HCT116 (cell line): ENCODE results near the gene FAM9B. TPM values are rescaled to one million over a fixed set of nuclear protein-coding genes. Genes with fewer than 3 reads are reported as not detected.
"Not testable (repeated sequence)": the region's sequence is repeated elsewhere in the genome, so short reads cannot be mapped to it uniquely, and the experiment has no call there.

Experiments used
- ATAC-seq: fragments of 200-7000 bp; cut with Tn5 transposase; 2 replicates; pipeline ENCODE4 v1.9.1; 2020; ENCODE audit warnings: mild to moderate bottlenecking, moderate library complexity
- BruUV-seq: library from RNA; stranded (reverse); fragments of 400-500 nt; replicated peaks from 2 replicates; lab custom pipeline; 2021; lab: Mats Ljungman, UMichigan
- CTCF ChIA-PET: fragments of 300-600 bp; sonication (Branson Sonifier 250); formaldehyde crosslinking; loops from one replicate; lab custom pipeline; 2021; ENCODE audit warnings: antibody characterized with exemption; lab: Charles Lee
- POLR2A ChIA-PET: fragments of 300-600, 350-600 bp; sonication (Branson Sonifier 250); formaldehyde crosslinking; loops from one replicate; lab custom pipeline; 2021; ENCODE audit warnings: antibody characterized with exemption; lab: Charles Lee
- RAD21 ChIA-PET, 2 experiments: fragments of 300-600 bp; sonication (Branson Sonifier 250); formaldehyde crosslinking; loops; one replicate each; lab custom pipeline; 2023; ENCODE audit warnings: low total read pairs in 2 of 2; ENCODE audit not compliant: uncharacterized antibody in 2 of 2, unreplicated experiment in 2 of 2, low non-redundant PET in 1 of 2; lab: Charles Lee
- DNase-seq: peaks from one replicate; pipeline ENCODE4 v3.0.0-alpha.2; 2010; ENCODE audit warnings: low read depth, low spot score
- H2AFZ ChIP-seq: fragments of 200-600 bp; shearing (Covaris generic), sonication (generic); 2 replicates; pipeline ENCODE4 v1.6.1; 2017; ENCODE audit warnings: low read depth, mixed run types, mixed read lengths, antibody characterized with exemption, low read length; ENCODE audit not compliant: poor library complexity, severe bottlenecking
- H3K27ac ChIP-seq: 2 replicates; pipeline ENCODE4 v1.5.1; 2012; ENCODE audit warnings: low read depth, low read length
- H3K27me3 ChIP-seq: fragments of 200-600 bp; sonication (generic); 2 replicates; pipeline ENCODE4 v1.6.1; 2016; ENCODE audit warnings: mixed run types, low read length, mixed read lengths; ENCODE audit not compliant: insufficient read depth
- H3K36me3 ChIP-seq, 2 experiments: fragments of 200-500 bp in 1 of 2; fragments of 200-600 bp in 1 of 2; sonication (Bioruptor generic) in 1 of 2; sonication (generic) in 1 of 2; 2 replicates each; pipeline versions ENCODE4 v1.5.1 to v1.6.1; 2014 to 2016; ENCODE audit warnings: low read length in 2 of 2, inconsistent platforms in 1 of 2, mixed read lengths in 1 of 2, mixed run types in 1 of 2; ENCODE audit not compliant: insufficient read depth in 2 of 2, control insufficient read depth in 1 of 2
- H3K4me1 ChIP-seq, 2 experiments: fragments of 200-600 bp in 1 of 2; sonication (generic) in 1 of 2; 2 replicates each; pipeline versions ENCODE4 v1.5.1 to v1.6.1; 2012 to 2017; ENCODE audit warnings: low read length in 2 of 2, inconsistent platforms in 1 of 2, mild to moderate bottlenecking in 1 of 2, mixed read lengths in 1 of 2, mixed run types in 1 of 2, moderate library complexity in 1 of 2; ENCODE audit not compliant: insufficient read depth in 2 of 2, control insufficient read depth in 1 of 2
- H3K4me2 ChIP-seq: fragments of 200-600 bp; sonication (generic); 2 replicates; pipeline ENCODE4 v1.6.1; 2017; ENCODE audit warnings: mixed run types, low read length, mixed read lengths
- H3K4me3 ChIP-seq, 2 experiments: fragments of 200-600 bp in 1 of 2; sonication (generic) in 1 of 2; replicated peaks in 1 of 2; 2 replicates each; pipeline ENCODE4 v1.5.1; 2011 to 2016; ENCODE audit warnings: low read length in 2 of 2, control low read depth in 1 of 2, low read depth in 1 of 2, mild to moderate bottlenecking in 1 of 2, mixed read lengths in 1 of 2, mixed run types in 1 of 2
- H3K79me2 ChIP-seq: fragments of 200-600 bp; sonication (generic); 2 replicates; pipeline ENCODE4 v1.6.1; 2017; ENCODE audit warnings: mild to moderate bottlenecking, mixed run types, low read length, moderate library complexity, mixed read lengths; ENCODE audit not compliant: insufficient read depth
- H3K9ac ChIP-seq: fragments of 200-600 bp; sonication (generic); 2 replicates; pipeline ENCODE4 v1.6.1; 2016; ENCODE audit warnings: low read length, mixed read lengths
- H3K9me2 ChIP-seq: fragments of 200-600 bp; sonication (generic), shearing (Covaris generic); 2 replicates; pipeline ENCODE4 v1.6.1; 2017; ENCODE audit warnings: mixed run types, mild to moderate bottlenecking, moderate library complexity; ENCODE audit not compliant: insufficient read depth
- H3K9me3 ChIP-seq, 2 experiments: fragments of 200-500 bp in 1 of 2; fragments of 200-600 bp in 1 of 2; sonication (Bioruptor generic) in 1 of 2; sonication (generic) in 1 of 2; 2 replicates each; pipeline ENCODE4 v1.6.1; 2014 to 2017; ENCODE audit warnings: low read length in 2 of 2, mixed read lengths in 2 of 2, inconsistent platforms in 1 of 2, low read depth in 1 of 2, mild to moderate bottlenecking in 1 of 2, mixed run types in 1 of 2, moderate library complexity in 1 of 2; ENCODE audit not compliant: control insufficient read depth in 1 of 2, insufficient read depth in 1 of 2
- H4K20me1 ChIP-seq: fragments of 200-600 bp; sonication (generic), shearing (Covaris generic); 2 replicates; pipeline ENCODE4 v1.6.1; 2017; ENCODE audit warnings: mixed run types, mild to moderate bottlenecking, moderate library complexity; ENCODE audit not compliant: insufficient read depth
- EGR1 ChIP-seq: IDR thresholded peaks from 2 replicates; pipeline ENCODE4 v1.6.1; 2012; ENCODE audit warnings: low read depth
- RAD21 ChIP-seq: IDR thresholded peaks from 2 replicates; pipeline ENCODE4 v1.6.1; 2012; ENCODE audit warnings: low read depth, mild to moderate bottlenecking
- SP1 ChIP-seq: IDR thresholded peaks from 2 replicates; pipeline ENCODE4 v1.6.1; 2012; ENCODE audit warnings: low read depth
- TCF7L2 ChIP-seq: IDR thresholded peaks from 2 replicates; pipeline ENCODE4 v1.7.0; 2011; ENCODE audit warnings: borderline replicate concordance, inconsistent platforms; ENCODE audit not compliant: insufficient read depth, insufficient read length; ENCODE audit errors: extremely low read depth
- intact Hi-C: fragments of 100-400 bp; cut with micrococcal nuclease; formaldehyde crosslinking; loops from 2 replicates; pipeline ENCODE4 v1.10.0; 2022
- total RNA-seq: library from RNA; stranded (reverse); gene quantifications from one replicate; pipeline ENCODE4 v1.2.1, GENCODE V29; 2021; ENCODE audit not compliant: unreplicated experiment
- TF ChIP-seq, protein P1 (sequence below), 3 experiments: fragments of 200-600 bp in 1 of 3; sonication (generic) in 1 of 3; IDR thresholded peaks in 2 of 3; conservative IDR thresholded peaks in 1 of 3; 2 replicates each; pipeline ENCODE4 v1.5.1; 2012 to 2017; ENCODE audit warnings: low read depth in 2 of 3, low read length in 2 of 3, antibody characterized with exemption in 1 of 3, borderline replicate concordance in 1 of 3, control low read depth in 1 of 3, mild to moderate bottlenecking in 1 of 3, mixed read lengths in 1 of 3, mixed run types in 1 of 3, moderate library complexity in 1 of 3; ENCODE audit not compliant: insufficient read depth in 1 of 3

FAM9B gene
- total RNA-seq, 1 experiment from 2014 or later, result not detected

- TF ChIP-seq, protein P1, sequence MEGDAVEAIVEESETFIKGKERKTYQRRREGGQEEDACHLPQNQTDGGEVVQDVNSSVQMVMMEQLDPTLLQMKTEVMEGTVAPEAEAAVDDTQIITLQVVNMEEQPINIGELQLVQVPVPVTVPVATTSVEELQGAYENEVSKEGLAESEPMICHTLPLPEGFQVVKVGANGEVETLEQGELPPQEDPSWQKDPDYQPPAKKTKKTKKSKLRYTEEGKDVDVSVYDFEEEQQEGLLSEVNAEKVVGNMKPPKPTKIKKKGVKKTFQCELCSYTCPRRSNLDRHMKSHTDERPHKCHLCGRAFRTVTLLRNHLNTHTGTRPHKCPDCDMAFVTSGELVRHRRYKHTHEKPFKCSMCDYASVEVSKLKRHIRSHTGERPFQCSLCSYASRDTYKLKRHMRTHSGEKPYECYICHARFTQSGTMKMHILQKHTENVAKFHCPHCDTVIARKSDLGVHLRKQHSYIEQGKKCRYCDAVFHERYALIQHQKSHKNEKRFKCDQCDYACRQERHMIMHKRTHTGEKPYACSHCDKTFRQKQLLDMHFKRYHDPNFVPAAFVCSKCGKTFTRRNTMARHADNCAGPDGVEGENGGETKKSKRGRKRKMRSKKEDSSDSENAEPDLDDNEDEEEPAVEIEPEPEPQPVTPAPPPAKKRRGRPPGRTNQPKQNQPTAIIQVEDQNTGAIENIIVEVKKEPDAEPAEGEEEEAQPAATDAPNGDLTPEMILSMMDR (IDR thresholded peaks at IDR 0.05 in 2 of 3, conservative IDR thresholded peaks at IDR 0.05 in 1 of 3; ENCODE audit: borderline replicate concordance in 1 of 3, insufficient read depth in 1 of 3, low read depth in 2 of 3, low read length in 2 of 3), result no peak
Measured at GRCh38 chrX:9023293-9023692, 10.6 kb downstream of the FAM9B start (continued).

DNA sequence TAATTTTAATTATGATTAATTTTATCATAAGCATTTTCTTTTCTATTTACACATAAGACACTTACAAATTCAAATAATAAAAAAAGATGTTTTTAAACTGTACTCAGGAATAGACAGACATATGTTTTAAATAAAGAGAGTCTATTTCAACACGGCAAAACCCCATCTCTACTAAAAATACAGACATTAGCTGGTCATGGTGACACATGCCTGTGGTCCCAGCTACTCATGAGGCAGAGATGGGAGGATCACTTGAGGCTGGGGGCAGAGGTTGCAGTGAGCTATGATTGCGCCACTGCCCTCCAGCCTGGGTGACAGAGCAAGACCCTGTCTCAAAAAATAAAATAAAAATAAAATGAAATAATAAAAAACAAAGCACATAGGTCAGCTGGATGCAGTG is 14.8 kb downstream of the FAM9B start:
- Histone ChIP-seq H3K27me3 (no peaks in the 10 kb centered on the region), H3K9me3 (no peaks in the 10 kb centered on the region), H3K4me1 (no peaks in the 10 kb centered on the region), H4K20me1 (no peaks in the 10 kb centered on the region), H3K9me2 (no peaks in the 10 kb centered on the region), H3K36me3 (no peaks in the 10 kb centered on the region), H3K79me2 (no peaks in the 10 kb centered on the region), H3K4me2 (no peak overlapping the region), H3K9ac (no peak overlapping the region), H2AFZ (no peak overlapping the region), H3K4me3 (no peak overlapping the region), H3K27ac (no peak overlapping the region)
- ChIA-PET CTCF (no interaction called here), POLR2A (no interaction called here), RAD21 (no interaction called here)
- TF ChIP-seq SP1, result no peak
- no peak for TF ChIP-seq TCF7L2
- no peak for TF ChIP-seq RAD21
- TF ChIP-seq EGR1, result no peak
- intact Hi-C loops, result no loop called here
- BruUV-seq, result no TSS peak
- DNase-seq (no peak), ATAC-seq (no peak)

- POLR2A ChIA-PET, H3K4me1 ChIP-seq, RAD21 ChIA-PET, H2AFZ ChIP-seq, BruUV-seq, CTCF ChIA-PET, H3K4me2 ChIP-seq, H3K9ac ChIP-seq, DNase-seq, H3K79me2 ChIP-seq, H3K27me3 ChIP-seq, H3K9me3 ChIP-seq, H4K20me1 ChIP-seq, H3K4me3 ChIP-seq, ATAC-seq, intact Hi-C loops, H3K36me3 ChIP-seq, H3K27ac ChIP-seq, H3K9me2 ChIP-seq: not testable (repeated sequence)
Measured at GRCh38 chrX:9018332-9018731, 15.6 kb downstream of the FAM9B start.
